ENCODE measurements around the gene NRARP. TPM values are rescaled to one million over a fixed set of nuclear protein-coding genes. Genes with fewer than 3 reads are reported as not detected.
"Not testable (repeated sequence)": the region's sequence is repeated elsewhere in the genome, so short reads cannot be mapped to it uniquely, and the experiment has no call there.

The NRARP gene
- total RNA-seq, 1 donor from 2014 or later, result 20.7 TPM

DNA sequence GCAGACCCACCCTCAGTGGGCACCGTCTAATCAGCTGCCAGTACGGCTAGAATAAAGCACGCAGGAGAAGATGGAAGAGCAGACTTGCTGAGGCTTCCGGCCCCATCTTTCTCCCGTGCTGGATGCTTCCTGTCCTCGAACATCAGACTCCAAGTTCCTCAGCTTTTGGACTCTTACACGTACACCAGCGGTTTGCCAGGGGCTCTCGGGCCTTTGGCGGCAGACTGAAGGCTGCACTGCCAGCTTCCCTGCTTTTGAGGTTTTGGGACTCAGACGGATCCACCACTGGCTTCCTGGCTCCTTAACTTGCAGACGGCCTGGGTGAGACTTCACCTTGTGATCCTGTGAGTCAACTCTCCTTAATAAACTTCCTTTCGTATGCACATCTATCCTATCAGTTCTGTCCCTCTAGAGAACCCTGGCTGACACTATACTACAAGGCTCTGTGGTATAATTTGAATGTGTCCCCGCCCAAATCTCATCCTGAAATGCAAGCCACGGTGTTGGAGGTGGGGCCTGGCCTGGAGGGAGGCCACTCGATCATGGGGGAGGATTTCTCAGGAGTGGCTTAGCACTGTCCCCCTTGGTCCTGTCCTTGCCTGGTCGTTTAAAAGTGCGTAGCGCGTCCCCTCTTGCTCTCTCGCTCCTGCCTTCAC is 31.1 kb upstream of the NRARP start:
- Histone ChIP-seq H3K27me3 (no peaks in the 10 kb centered on the region), H3K9ac (no peak overlapping the region), H3F3A (ENCODE audit: low read depth) (peaks cover 9% of the 10 kb centered on the region), H3K4me1 (no peaks in the 10 kb centered on the region), H3K9me3 (ENCODE audit: low read depth) (peaks cover 2% of the 10 kb centered on the region), H3K79me2 (ENCODE audit: low read depth) (no peaks in the 10 kb centered on the region), H3K4me2 (no peak overlapping the region), H3K36me3 (no peaks in the 10 kb centered on the region), H3K27ac (no peak overlapping the region), H4K20me1 (ENCODE audit: low read depth) (no peaks in the 10 kb centered on the region), H2AFZ (replicated peaks) (no peak overlapping the region), H3K4me3 (no peak overlapping the region)
- H3K9me3 Mint-ChIP-seq, result peaks cover 31% of the 10 kb centered on the region
- DNase-seq (ENCODE audit: low spot score), result no peak
- peaks cover 7% of the 10 kb centered on the region for H3K27me3 Mint-ChIP-seq (ENCODE audit: insufficient read depth, low read depth)
- H3K36me3 Mint-ChIP-seq, result peaks cover 11% of the 10 kb centered on the region
- H3K4me3 Mint-ChIP-seq, result no peak overlapping the region
- TF ChIP-seq, protein P1, sequence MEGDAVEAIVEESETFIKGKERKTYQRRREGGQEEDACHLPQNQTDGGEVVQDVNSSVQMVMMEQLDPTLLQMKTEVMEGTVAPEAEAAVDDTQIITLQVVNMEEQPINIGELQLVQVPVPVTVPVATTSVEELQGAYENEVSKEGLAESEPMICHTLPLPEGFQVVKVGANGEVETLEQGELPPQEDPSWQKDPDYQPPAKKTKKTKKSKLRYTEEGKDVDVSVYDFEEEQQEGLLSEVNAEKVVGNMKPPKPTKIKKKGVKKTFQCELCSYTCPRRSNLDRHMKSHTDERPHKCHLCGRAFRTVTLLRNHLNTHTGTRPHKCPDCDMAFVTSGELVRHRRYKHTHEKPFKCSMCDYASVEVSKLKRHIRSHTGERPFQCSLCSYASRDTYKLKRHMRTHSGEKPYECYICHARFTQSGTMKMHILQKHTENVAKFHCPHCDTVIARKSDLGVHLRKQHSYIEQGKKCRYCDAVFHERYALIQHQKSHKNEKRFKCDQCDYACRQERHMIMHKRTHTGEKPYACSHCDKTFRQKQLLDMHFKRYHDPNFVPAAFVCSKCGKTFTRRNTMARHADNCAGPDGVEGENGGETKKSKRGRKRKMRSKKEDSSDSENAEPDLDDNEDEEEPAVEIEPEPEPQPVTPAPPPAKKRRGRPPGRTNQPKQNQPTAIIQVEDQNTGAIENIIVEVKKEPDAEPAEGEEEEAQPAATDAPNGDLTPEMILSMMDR (IDR thresholded peaks at IDR 0.05), result no peak
- no peak for TF ChIP-seq EZH2phosphoT487 (IDR thresholded peaks at IDR 0.05)
- no peak for TF ChIP-seq EZH2 (IDR thresholded peaks at IDR 0.05)
- H3K4me1 Mint-ChIP-seq, result peaks cover 4% of the 10 kb centered on the region
- H3K27ac Mint-ChIP-seq, result no peak overlapping the region

GRCh38 chr9:137331929-137332328 is 29.9 kb upstream of the NRARP start:
- H3K4me1 Mint-ChIP-seq, result peaks cover 4% of the 10 kb centered on the region
- Histone ChIP-seq H3K79me2 (ENCODE audit: low read depth) (no peaks in the 10 kb centered on the region), H3K9me3 (ENCODE audit: low read depth) (peaks cover 4% of the 10 kb centered on the region), H3K4me2 (no peak overlapping the region), H4K20me1 (ENCODE audit: low read depth) (no peaks in the 10 kb centered on the region), H3K9ac (no peak overlapping the region), H3K27ac (no peak overlapping the region), H3F3A (ENCODE audit: low read depth) (peaks cover 10% of the 10 kb centered on the region), H3K4me3 (no peak overlapping the region), H2AFZ (replicated peaks) (no peak overlapping the region), H3K27me3 (no peaks in the 10 kb centered on the region), H3K4me1 (no peaks in the 10 kb centered on the region), H3K36me3 (no peaks in the 10 kb centered on the region)
- TF ChIP-seq, protein P1 (IDR thresholded peaks at IDR 0.05), result no peak
- TF ChIP-seq EZH2phosphoT487 (IDR thresholded peaks at IDR 0.05), result no peak
- no peak for TF ChIP-seq EZH2 (IDR thresholded peaks at IDR 0.05)
- no peak overlapping the region for H3K27ac Mint-ChIP-seq
- no peak for DNase-seq (ENCODE audit: low spot score)
- peaks cover 2% of the 10 kb centered on the region for H3K27me3 Mint-ChIP-seq (ENCODE audit: insufficient read depth, low read depth)
- H3K9me3 Mint-ChIP-seq, result peaks cover 23% of the 10 kb centered on the region
- no peak overlapping the region for H3K4me3 Mint-ChIP-seq
- peaks cover 11% of the 10 kb centered on the region for H3K36me3 Mint-ChIP-seq

DNA sequence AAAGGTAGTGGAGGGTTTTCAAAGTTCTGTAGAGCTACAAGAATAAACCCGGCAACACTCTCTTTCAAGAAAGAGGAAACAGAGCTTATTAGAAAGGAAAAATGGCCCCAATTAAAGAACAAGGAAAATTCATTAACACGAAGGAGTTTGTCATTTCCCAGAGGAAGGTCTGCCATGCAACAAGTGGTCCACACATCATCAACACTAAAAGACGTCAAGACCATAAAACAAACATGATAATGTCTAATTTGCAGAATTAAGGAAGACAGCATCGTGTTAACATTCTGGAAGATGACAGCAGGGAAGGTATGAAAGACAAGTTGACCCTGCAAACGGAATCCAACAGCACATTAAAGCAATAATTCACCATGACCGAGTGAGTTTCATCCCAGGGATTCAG is 28.6 kb upstream of the NRARP start:
- peaks cover 10% of the 10 kb centered on the region for H3F3A ChIP-seq (ENCODE audit: low read depth)
- no peaks in the 10 kb centered on the region for H3K4me1 ChIP-seq
- no peaks in the 10 kb centered on the region for H3K79me2 ChIP-seq (ENCODE audit: low read depth)
- peaks cover 8% of the 10 kb centered on the region for H3K36me3 Mint-ChIP-seq
- peaks cover 12% of the 10 kb centered on the region for H3K9me3 Mint-ChIP-seq
- H3K4me2 ChIP-seq, result no peak overlapping the region
- peaks cover 4% of the 10 kb centered on the region for H3K9me3 ChIP-seq (ENCODE audit: low read depth)
- H4K20me1 ChIP-seq (ENCODE audit: low read depth), result no peaks in the 10 kb centered on the region
- H3K9ac ChIP-seq, result no peak overlapping the region
- H2AFZ ChIP-seq (replicated peaks), result no peak overlapping the region
- no peaks in the 10 kb centered on the region for H3K27me3 Mint-ChIP-seq (ENCODE audit: insufficient read depth, low read depth)
- no peak overlapping the region for H3K27ac Mint-ChIP-seq
- no peak overlapping the region for H3K27ac ChIP-seq
- H3K4me3 Mint-ChIP-seq, result no peak overlapping the region
- no peak for TF ChIP-seq EZH2phosphoT487 (IDR thresholded peaks at IDR 0.05)
- H3K27me3 ChIP-seq, result no peaks in the 10 kb centered on the region
- no peaks in the 10 kb centered on the region for H3K36me3 ChIP-seq
- no peak for DNase-seq (ENCODE audit: low spot score)
- no peak overlapping the region for H3K4me3 ChIP-seq
- peaks cover 4% of the 10 kb centered on the region for H3K4me1 Mint-ChIP-seq

DNA sequence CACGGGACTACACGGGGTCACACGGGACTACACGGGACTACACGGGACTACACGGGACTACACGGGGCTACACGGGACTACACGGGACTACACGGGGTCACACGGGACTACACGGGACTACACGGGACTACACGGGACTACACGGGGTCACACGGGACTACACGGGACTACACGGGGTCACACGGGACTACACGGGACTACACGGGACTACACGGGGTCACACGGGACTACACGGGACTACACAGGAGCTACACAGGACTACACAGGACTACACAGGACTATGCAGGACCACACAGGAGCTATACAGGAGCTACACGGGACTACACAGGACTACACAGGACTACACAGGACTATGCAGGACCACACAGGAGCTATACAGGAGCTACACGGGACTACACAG is 27.5 kb upstream of the NRARP start:
- H3K27ac ChIP-seq; H3K4me3 Mint-ChIP-seq; DNase-seq (ENCODE audit: low spot score); H3K9ac ChIP-seq; H3K27ac Mint-ChIP-seq; H3K4me1 ChIP-seq; H4K20me1 ChIP-seq (ENCODE audit: low read depth); H3K4me1 Mint-ChIP-seq; H3K4me2 ChIP-seq; H3K9me3 Mint-ChIP-seq; H3K36me3 ChIP-seq; H3K9me3 ChIP-seq (ENCODE audit: low read depth); H3K27me3 Mint-ChIP-seq (ENCODE audit: insufficient read depth, low read depth); H3K27me3 ChIP-seq; H3F3A ChIP-seq (ENCODE audit: low read depth); H3K4me3 ChIP-seq; H2AFZ ChIP-seq (replicated peaks); H3K79me2 ChIP-seq (ENCODE audit: low read depth); H3K36me3 Mint-ChIP-seq: not testable (repeated sequence)

- H3F3A ChIP-seq (ENCODE audit: low read depth); H4K20me1 ChIP-seq (ENCODE audit: low read depth); H3K27me3 Mint-ChIP-seq (ENCODE audit: insufficient read depth, low read depth); H3K4me1 ChIP-seq; H3K9me3 ChIP-seq (ENCODE audit: low read depth); H3K9ac ChIP-seq; DNase-seq (ENCODE audit: low spot score); H3K27ac Mint-ChIP-seq; H3K4me3 ChIP-seq; H3K4me3 Mint-ChIP-seq; H3K36me3 ChIP-seq; H3K4me2 ChIP-seq; H3K27ac ChIP-seq; H3K27me3 ChIP-seq; H3K4me1 Mint-ChIP-seq; H2AFZ ChIP-seq (replicated peaks); H3K36me3 Mint-ChIP-seq; H3K79me2 ChIP-seq (ENCODE audit: low read depth): not testable (repeated sequence)
- H3K9me3 Mint-ChIP-seq, result peaks cover 12% of the 10 kb centered on the region
Measured at GRCh38 chr9:137327641-137328550, 25.8 kb upstream of the NRARP start.

All from neural progenitor cell (in vitro differentiated cells).